Neural cell (in vitro differentiated cells): ENCODE data around the gene ZNF618.

Experiments used
- CTCF ChIP-seq: fragments of 450-650 bp; IDR thresholded peaks from 2 replicates; pipeline ENCODE4 v1.5.1; 2014; ENCODE audit warnings: antibody characterized with exemption, mild to moderate bottlenecking, moderate library complexity; ENCODE audit not compliant: poor library complexity, severe bottlenecking
- EP300 ChIP-seq: fragments of 450-650 bp; conservative IDR thresholded peaks from 2 replicates; pipeline ENCODE4 v1.6.1; 2014; ENCODE audit warnings: antibody characterized with exemption, mild to moderate bottlenecking, moderate library complexity; ENCODE audit not compliant: poor library complexity, severe bottlenecking
- EZH2 ChIP-seq: fragments of 200-600, 300-800 bp; shearing (Covaris generic), sonication (generic); IDR thresholded peaks from 2 replicates; pipeline ENCODE4 v1.6.1; 2014; ENCODE audit warnings: antibody characterized with exemption, low read length, borderline replicate concordance, mild to moderate bottlenecking; ENCODE audit not compliant: insufficient read depth, poor library complexity, severe bottlenecking
- RAD21 ChIP-seq: fragments of 450-650 bp; conservative IDR thresholded peaks from 2 replicates; pipeline ENCODE4 v1.6.1; 2014; ENCODE audit warnings: antibody characterized with exemption, mild to moderate bottlenecking, moderate library complexity
- REST ChIP-seq: IDR thresholded peaks from 2 replicates; pipeline ENCODE4 v1.6.1; 2012; ENCODE audit warnings: borderline replicate concordance
- SMC3 ChIP-seq: fragments of 450-650 bp; conservative IDR thresholded peaks from 2 replicates; pipeline ENCODE4 v1.6.1; 2014; ENCODE audit warnings: antibody characterized with exemption, mild to moderate bottlenecking, moderate library complexity; ENCODE audit not compliant: poor library complexity

GRCh38 chr9:114029311-114030170 lies 153.4 kb downstream of the ZNF618 start:
- no peak for TF ChIP-seq CTCF
- no peak for TF ChIP-seq RAD21
- no peak for TF ChIP-seq EP300
- no peak for TF ChIP-seq REST
- no peak for TF ChIP-seq EZH2
- TF ChIP-seq SMC3 = no peak
